ENCODE data around the gene C19orf25. TPM values are rescaled to one million over a fixed set of nuclear protein-coding genes. Genes with fewer than 3 reads are reported as not detected.
A peak's percentile ranks its signal among the peaks of the same experiment; 100 is the strongest.

The C19orf25 gene
- total RNA-seq, 1 donor from 2014 or later, result 29.7 TPM

DNA sequence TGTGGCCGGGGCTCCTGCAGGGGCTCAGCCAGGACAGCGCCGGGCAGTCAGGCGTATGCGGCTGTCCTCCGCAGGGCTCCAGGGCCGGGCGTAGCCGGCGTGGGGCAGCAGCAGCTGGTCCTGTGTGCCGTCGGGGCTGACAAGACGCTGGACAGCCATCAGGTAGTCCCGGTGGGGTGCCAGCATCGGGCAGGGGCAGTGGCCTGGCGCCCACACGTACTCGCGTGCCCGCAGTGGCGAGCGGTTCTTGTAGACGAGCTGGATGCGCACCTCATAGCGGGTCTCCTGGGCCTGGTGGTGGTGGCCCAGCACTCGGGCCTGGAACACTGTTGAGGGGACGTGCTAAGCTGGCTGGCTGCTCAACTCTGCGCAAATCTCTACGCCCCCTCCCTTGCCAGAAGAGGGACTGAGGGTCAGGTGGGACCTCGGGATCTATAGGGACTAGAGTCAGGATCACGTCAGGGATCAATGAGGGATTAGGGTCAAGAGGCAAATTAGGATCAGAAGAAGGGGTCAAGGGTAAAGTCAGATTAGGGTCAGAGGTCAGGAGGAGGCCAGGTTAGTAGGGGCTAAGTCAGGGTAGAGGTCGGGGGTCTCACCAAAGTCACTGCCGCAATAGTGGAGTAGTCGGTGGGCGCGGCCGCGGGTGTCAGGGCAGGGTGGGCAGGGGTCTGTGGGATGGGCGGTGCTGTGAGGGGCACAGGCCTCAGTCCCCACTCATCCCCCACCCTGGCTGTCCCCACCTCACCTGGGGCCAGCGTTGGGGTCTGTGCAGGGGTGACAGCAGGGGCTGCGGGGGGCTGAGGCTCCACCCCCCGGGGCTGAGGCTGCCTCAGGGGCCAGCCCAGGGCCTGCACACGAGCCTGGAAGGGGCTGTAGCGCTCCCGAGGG, 27.2 kb upstream of the C19orf25 start:
- peak overlapping the region; percentile 31 for H3K27ac Mint-ChIP-seq (ENCODE audit: unreplicated experiment)
- H3K9me3 Mint-ChIP-seq (ENCODE audit: unreplicated experiment), result no peaks in the 10 kb centered on the region
- DNase-seq (ENCODE audit: low spot score), result no peak
- H3K4me1 Mint-ChIP-seq (ENCODE audit: unreplicated experiment), result peaks cover 5% of the 10 kb centered on the region
- peaks cover 3% of the 10 kb centered on the region for H3K36me3 Mint-ChIP-seq (ENCODE audit: low read depth, unreplicated experiment)
- H3K27me3 Mint-ChIP-seq (ENCODE audit: unreplicated experiment), result peaks cover 6% of the 10 kb centered on the region
- TF ChIP-seq, protein P1, sequence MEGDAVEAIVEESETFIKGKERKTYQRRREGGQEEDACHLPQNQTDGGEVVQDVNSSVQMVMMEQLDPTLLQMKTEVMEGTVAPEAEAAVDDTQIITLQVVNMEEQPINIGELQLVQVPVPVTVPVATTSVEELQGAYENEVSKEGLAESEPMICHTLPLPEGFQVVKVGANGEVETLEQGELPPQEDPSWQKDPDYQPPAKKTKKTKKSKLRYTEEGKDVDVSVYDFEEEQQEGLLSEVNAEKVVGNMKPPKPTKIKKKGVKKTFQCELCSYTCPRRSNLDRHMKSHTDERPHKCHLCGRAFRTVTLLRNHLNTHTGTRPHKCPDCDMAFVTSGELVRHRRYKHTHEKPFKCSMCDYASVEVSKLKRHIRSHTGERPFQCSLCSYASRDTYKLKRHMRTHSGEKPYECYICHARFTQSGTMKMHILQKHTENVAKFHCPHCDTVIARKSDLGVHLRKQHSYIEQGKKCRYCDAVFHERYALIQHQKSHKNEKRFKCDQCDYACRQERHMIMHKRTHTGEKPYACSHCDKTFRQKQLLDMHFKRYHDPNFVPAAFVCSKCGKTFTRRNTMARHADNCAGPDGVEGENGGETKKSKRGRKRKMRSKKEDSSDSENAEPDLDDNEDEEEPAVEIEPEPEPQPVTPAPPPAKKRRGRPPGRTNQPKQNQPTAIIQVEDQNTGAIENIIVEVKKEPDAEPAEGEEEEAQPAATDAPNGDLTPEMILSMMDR (IDR thresholded peaks at IDR 0.05; ENCODE audit: unreplicated experiment), result no peak
- H3K4me3 Mint-ChIP-seq (ENCODE audit: unreplicated experiment), result peak overlapping the region; percentile 27

DNA sequence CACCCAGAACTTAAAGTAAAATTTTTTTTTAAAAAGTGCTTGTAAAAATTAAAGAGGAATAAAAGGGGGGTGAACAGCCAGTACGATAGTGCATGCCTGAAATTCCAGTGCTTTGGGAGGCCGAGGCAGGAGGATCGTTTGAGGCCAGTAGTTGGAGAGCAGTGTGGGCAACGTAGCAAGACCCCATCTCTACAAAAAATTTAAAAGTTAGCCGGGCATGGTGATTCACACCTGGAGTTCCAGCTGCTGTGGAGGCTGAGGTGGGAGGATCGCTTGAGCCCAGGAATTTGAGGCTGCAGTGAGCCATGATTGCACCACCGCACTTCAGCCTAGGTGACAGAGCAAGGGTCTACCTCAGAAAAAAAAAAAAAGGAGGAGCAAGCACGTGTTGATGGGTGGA, 26.0 kb upstream of the C19orf25 start:
- Mint-ChIP-seq H3K36me3 (ENCODE audit: low read depth, unreplicated experiment) (peaks cover 3% of the 10 kb centered on the region), H3K27ac (ENCODE audit: unreplicated experiment) (no peak overlapping the region), H3K4me3 (ENCODE audit: unreplicated experiment) (no peak overlapping the region), H3K27me3 (ENCODE audit: unreplicated experiment) (peaks cover 4% of the 10 kb centered on the region), H3K4me1 (ENCODE audit: unreplicated experiment) (peaks cover 4% of the 10 kb centered on the region), H3K9me3 (ENCODE audit: unreplicated experiment) (no peaks in the 10 kb centered on the region)
- TF ChIP-seq, protein P1 (IDR thresholded peaks at IDR 0.05; ENCODE audit: unreplicated experiment), result no peak
- DNase-seq (ENCODE audit: low spot score), result no peak

DNA sequence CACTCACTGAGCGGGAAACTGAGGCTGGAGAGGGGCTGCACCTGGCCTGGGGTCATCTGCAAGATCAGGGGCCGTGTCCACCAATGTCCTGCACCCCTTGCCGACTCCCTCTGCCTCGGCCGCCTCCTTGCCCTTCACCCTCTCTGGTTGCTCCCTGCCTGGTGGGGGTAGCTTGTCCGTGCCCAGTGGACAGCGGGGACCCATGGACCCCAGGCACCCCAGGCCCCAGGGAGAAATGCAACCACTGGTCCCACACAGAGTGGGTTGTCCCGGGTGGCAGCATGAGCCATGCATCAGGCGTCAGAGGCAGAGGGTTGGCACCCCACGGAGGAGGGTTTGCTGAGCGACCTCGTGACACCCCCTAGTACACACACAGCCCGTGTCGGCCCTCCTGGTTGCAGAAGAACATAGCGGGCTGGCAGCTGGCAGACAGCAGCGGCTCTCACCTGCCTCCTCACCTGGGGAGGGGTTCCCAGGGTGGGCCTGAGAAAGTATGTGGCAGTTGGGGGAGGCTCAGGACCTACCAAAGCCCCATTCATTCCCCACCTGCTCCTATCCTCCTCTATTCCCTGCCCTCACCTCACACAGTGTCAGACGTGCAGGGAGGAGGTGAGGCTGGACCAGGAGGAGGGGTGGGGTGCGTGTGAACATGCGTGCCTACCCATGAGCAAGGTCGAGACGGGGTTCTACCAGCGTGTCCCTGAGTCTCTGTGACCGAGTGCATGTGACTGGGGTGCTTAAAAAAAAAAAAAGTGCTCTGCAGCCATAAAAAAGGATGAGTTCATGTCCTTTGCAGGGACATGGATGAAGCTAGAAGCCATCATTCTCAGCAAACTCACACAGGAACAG, 25.1 kb upstream of the C19orf25 start:
- H3K9me3 Mint-ChIP-seq (ENCODE audit: unreplicated experiment), result no peaks in the 10 kb centered on the region
- TF ChIP-seq, protein P1 (IDR thresholded peaks at IDR 0.05; ENCODE audit: unreplicated experiment), result no peak
- no peak for DNase-seq (ENCODE audit: low spot score)
- H3K4me1 Mint-ChIP-seq (ENCODE audit: unreplicated experiment), result no peaks in the 10 kb centered on the region
- H3K27ac Mint-ChIP-seq (ENCODE audit: unreplicated experiment), result no peak overlapping the region
- H3K36me3 Mint-ChIP-seq (ENCODE audit: low read depth, unreplicated experiment), result peaks cover 3% of the 10 kb centered on the region
- no peak overlapping the region for H3K4me3 Mint-ChIP-seq (ENCODE audit: unreplicated experiment)
- H3K27me3 Mint-ChIP-seq (ENCODE audit: unreplicated experiment), result peaks cover 4% of the 10 kb centered on the region

DNA sequence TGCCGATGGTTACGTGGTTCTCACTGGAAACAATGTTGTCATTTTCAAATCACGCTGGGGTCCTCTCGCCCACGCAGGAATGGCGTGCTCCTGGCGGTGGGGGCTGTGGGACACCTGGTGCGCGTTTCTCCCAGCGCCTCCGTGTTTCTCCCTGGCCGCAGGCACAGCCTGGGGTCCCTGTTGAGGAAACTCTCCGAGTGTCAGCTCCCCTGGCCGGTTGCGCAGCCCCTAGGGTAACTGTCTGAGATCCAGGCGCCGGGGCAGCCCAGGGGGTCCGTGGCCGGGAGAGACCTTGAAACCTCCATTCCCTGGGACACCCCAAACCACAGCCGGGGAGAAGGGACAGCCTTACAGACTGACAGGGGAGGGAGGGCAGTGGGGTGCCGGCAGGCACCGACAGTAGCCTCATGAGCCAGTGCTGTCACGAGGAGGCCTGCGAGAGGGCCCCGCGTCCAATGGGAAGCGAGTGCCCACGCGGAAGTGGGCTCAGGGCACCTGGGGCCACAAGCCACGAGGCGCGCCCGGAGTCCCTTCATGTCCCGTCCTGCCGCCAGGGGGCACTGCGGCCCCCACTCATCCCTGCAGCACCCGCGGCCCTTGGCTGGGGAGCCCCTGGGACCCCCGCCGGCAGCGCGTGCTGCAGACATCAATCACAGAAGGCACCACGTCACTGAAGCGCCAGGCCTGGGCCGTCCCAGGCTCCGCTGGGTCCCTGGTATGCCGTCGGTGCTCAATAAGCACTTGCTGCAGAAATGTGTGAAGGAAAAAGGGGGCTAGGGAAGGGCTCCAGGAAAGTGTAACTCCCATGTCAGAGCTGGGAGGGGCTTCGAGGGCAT, 24.3 kb upstream of the C19orf25 start:
- Mint-ChIP-seq H3K27me3 (ENCODE audit: unreplicated experiment) (peaks cover 4% of the 10 kb centered on the region), H3K4me1 (ENCODE audit: unreplicated experiment) (no peaks in the 10 kb centered on the region), H3K9me3 (ENCODE audit: unreplicated experiment) (no peaks in the 10 kb centered on the region), H3K27ac (ENCODE audit: unreplicated experiment) (no peak overlapping the region), H3K4me3 (ENCODE audit: unreplicated experiment) (no peak overlapping the region), H3K36me3 (ENCODE audit: low read depth, unreplicated experiment) (peaks cover 3% of the 10 kb centered on the region)
- TF ChIP-seq, protein P1 (IDR thresholded peaks at IDR 0.05; ENCODE audit: unreplicated experiment), result peak; percentile 89
- peak; percentile 66 for DNase-seq (ENCODE audit: low spot score)

All from endothelial cell (in vitro differentiated cells).